Stimulated activated CD4-positive, alpha-beta T cell treated with anti-CD3 and anti-CD28 coated beads, TNF-alpha, amount 100 ng/mL, for 1 hour (primary cell): ENCODE measurements around the gene TP53BP2.

Experiments used
- DNase-seq, 3 donors: peaks; one replicate each; pipeline ENCODE4 v3.0.0-alpha.2; 2020; ENCODE audit warnings: low read depth in 3 of 3, low spot score in 1 of 3

Gene TP53BP2

GRCh38 chr1:223802032-223802431 is 43.7 kb downstream of the TP53BP2 start:
- no peak for DNase-seq

GRCh38 chr1:223796210-223796609 is 49.5 kb downstream of the TP53BP2 start:
- DNase-seq = no peak

DNA sequence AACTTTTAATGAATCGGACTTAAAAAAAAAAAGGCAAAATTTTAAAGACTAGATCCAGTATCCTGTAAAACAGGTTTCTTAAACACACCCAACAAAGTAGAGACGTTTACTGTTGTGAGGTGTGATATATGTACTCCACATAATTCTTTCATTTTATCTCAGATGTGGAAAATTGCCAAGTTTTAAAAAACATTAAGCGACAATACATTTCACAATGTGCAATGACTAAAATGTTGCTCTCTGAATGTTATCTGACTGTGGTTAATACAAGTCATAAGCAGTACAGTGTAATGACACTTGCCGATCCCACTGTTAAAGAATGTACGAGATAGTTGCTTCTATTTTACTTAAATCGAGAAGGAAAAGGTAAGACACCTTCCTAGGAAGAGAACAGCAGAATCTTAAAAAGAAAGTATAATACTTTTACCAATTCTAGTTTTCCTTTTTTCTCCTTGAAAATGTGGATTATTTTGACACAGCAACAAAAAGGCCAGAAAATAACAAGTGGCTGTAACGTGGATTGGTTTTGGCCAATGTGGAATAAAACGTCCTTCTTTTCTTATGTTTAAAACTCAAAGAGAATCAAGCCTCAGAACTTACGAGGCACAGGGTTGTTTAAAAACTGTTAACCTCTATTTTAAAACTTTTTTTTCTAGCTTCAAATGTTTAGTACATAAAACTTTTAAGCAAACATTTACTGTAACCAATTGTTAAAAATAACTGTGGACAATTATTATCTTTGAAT is 51.4 kb downstream of the TP53BP2 start:
- no peak for DNase-seq

- no peak for DNase-seq
Observed at GRCh38 chr1:223793716-223794115, 52.0 kb downstream of the TP53BP2 start.

DNA sequence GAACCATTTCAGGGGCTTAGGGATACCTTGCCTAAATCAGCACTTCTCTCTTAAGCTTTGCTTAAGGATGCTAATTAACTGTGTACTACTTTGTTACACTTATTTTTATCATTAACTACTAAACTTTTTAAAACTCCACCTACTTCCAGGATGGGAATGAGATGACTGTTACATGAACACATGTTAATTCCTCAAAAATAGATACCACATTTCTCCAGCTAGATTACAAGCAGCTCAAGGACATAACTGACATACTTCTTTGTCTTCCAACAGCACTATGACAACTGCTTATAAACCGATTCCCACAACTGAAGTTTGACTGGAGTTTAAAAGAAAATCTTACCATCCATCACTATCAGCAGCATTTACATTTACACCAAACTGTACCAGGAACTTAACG is 53.7 kb downstream of the TP53BP2 start:
- no peak for DNase-seq

GRCh38 chr1:223788746-223789415 is 56.9 kb downstream of the TP53BP2 start:
- no peak for DNase-seq

DNA sequence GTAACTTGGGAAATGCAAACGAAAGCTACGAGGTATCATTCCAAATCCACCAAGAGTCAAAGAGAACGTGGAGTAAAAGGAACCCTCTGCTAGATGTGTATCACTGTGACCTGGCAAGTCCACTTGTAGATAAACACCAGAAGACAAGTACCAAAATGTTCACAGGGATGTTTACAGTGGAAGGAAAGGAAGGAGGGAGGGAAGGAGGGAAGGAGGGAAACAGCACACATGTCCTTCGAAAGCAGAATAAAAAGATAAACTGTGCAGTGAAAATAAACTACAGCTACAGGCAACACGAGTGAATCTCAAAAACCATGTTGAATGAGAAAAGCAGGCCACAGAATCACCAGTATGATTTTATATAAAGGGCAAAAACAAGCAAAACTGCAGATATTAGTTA is 59.9 kb downstream of the TP53BP2 start:
- no peak for DNase-seq

DNA sequence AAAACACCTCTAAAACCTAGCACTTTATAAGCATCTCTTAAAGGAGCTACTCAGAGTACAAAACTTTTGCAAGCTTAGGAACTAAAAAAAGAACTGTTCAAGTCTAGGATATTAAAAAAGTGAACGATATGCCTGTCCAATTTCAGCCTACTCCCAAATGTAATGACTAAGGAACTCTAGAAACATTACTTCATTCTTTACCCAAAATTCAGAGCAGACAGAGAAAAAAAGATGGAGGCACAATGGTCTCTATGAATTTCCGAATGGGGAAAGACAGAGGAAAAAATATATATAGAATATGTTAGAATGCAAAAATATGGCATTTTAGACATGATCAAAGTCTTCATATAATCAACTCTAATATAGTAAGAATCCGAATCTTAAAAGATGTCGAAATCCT is 61.2 kb downstream of the TP53BP2 start:
- no peak for DNase-seq

- no peak for DNase-seq
Observed at GRCh38 chr1:223783676-223784075, 62.1 kb downstream of the TP53BP2 start.

GRCh38 chr1:223780949-223781348 is 64.8 kb downstream of the TP53BP2 start:
- no peak for DNase-seq

DNA sequence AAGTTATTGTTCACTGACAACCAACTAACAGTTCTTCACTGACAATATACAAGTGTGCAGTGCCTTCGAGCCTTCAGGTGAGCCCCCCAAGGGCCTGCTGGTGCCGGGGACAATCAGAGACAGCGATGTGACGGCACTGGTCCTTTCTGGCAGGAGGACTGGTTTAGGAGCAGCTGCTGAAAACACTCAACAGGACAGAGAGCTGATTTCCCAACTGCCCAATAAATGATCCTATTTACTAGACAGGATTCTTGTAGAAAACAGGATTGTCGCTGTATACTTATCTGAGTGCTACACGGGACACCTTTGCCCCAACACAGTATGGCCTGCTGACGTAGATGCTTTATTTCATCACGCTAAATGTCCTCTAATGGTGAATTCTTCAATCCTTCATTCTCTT is 65.4 kb downstream of the TP53BP2 start:
- no peak for DNase-seq

GRCh38 chr1:223776826-223777454 is 68.8 kb downstream of the TP53BP2 start:
- DNase-seq = no peak

DNA sequence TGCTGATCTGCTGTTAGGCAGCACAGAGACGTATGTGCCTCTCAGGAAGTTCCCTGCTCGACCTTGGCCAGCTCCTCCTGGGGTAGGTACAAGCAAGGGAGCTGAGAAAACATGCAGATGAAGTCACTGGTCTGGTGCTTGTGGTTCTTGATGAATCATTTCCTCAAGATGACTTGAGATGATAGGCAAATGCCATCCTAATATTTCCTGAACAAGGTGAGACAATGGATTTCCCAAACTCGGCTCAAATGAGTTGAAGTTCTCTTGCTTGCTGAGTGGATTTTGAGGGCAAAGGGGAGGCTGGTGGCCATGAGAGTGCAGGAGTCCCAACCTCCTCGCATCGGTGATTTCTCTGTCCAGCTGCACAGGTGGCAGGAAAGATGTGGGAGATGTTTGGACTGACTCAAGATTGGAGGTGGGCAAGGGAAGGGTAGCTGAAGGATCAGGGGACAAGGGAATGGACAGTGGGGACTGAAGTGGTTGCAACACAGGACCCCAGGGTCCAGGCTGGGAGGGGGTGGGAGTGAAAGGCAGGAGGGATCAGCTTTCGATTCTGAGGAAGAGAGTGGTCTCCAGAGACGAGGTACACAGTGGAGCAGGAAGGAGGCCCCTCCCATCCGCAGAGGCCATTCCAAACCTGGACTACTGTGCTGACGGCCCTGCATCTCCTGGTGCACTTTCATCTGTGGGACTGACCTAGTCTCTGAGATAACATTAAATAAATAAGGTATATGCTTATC is 69.5 kb downstream of the TP53BP2 start:
- peak in 1 of 3 donors; percentile 9 for DNase-seq

GRCh38 chr1:223775711-223776074 is 70.1 kb downstream of the TP53BP2 start:
- DNase-seq = no peak

- no peak for DNase-seq
Observed at GRCh38 chr1:223775054-223775453, 70.7 kb downstream of the TP53BP2 start.

- no peak for DNase-seq
Observed at GRCh38 chr1:223774134-223774814, 71.5 kb downstream of the TP53BP2 start.

GRCh38 chr1:223772771-223773160 is 73.0 kb downstream of the TP53BP2 start:
- no peak for DNase-seq

DNA sequence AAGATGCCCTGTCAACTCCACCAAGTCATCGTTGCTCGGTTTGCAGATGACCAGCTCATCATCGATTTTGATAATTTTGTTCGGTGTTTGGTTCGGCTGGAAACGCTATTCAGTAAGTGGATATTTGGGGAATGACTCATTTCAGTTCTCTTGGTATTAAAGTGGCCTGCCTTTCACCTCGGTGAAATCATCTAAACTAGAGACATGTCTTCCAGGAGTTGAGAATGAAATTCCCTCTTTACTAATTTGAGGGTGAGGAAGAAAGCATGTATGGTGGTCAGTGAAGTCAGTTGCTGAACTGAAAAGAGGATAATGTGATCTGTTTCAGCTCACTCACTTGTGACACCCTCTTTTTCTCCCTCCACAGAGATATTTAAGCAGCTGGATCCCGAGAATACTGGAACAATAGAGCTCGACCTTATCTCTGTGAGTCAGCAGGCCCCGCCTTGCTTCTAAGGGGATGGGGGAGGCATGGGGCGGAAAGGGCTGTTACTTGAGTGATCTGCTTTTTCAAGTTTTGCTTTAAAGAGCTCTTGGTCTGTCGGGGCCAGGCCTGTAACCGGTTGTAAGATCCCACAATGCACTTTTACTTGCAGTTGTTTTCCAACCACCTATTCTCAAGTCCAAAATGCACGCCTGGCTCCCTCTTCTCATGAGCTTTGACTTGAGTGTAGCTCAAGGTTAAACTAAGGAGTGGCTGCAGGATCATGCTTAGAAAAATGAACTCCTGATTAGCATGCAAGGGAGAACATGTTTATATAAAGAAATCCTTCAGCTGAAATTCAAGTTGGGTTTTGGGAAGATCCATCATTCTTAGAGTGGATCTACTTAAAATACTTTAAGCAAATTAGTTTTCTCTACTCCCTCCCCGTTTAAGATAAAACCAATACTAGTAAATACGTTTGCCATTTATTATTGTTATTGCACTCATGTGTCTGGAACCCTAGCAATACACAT is 73.7 kb downstream of the TP53BP2 start:
- DNase-seq = no peak

- no peak for DNase-seq
Observed at GRCh38 chr1:223771469-223771813, 74.3 kb downstream of the TP53BP2 start.

DNA sequence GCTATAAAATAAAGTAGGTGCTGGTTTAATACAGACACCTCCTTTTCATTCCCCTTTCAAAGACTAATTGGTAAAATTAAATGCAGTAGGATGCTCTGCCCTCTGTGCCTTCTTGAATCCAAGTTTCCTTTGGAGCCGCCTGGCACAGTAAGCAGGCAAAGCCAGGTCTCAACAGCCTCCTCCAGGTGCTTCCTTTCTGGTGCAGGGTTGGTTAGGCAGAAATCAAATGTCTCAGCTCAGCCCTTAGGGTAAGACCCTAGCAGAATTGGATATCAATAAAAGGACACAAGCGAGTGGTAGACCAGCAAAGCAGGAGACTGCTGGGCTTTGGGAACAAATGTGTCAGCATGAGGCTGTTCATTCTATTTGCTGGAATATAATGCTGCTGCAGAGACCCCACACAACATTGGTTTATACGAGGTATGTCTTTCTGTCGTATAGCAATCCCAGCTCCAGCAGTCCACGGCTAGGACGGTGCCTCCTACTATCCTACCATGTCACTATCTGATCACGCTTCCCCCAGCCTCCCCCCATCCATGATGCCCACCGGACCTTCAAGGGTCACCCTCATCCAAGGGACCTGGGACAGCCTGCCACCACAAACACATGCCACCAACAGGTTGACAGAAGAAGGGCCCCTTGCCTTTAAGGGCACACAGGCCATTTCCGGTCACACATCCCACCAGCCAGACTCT is 75.0 kb downstream of the TP53BP2 start:
- DNase-seq = no peak
